NT2/D1 (cell line): ENCODE data around the gene ZSWIM7.

ENCODE experiments used
- YY1 ChIP-seq: IDR thresholded peaks from 2 replicates; pipeline ENCODE4 v1.6.1; 2011; ENCODE audit not compliant: insufficient read length, insufficient read depth
- ZNF274 ChIP-seq: IDR thresholded peaks from 2 replicates; pipeline ENCODE4 v1.6.1; 2011; ENCODE audit warnings: mild to moderate bottlenecking, low read depth, low read length

DNA sequence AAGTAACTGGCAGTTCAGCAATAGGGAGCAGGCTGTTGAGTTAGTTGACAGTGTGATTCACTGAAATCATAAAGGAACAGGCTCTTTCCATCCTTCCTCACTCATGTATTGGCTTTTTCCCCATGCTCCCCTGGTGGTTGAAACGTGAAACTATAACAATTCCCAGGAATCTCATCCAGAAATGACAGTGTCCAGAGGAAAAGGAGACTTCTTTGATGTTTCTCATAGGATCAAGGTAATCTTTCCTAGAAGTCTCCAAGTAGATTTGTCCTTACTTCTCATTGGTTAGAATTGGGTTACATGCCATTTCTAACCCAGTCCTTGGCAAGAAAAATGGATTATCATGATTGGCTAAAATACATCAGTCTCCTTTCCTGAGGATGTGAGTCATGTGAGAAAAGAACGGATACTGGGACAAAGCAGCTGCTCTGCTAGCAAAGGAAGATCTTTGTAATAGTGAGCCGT, 14.5 kb upstream of the ZSWIM7 start:
- TF ChIP-seq YY1 = no peak
- no peak for TF ChIP-seq ZNF274
